Sigmoid colon (tissue), 7 donors: Measurements from ENCODE around the gene PRG2. TPM values are rescaled to one million over a fixed set of nuclear protein-coding genes. Genes with fewer than 3 reads are reported as not detected.

Source experiments
- DNase-seq: peaks from one replicate; pipeline ENCODE4 v3.0.0-alpha.2; 2019
- H3K27ac ChIP-seq, 4 donors: fragments of 200-600 bp; sonication (generic); one replicate each; pipeline ENCODE4 v1.5.1; 2016 to 2019; ENCODE audit warnings: mild to moderate bottlenecking in 1 of 4
- H3K27me3 ChIP-seq, 3 donors: fragments of 200-600 bp; sonication (generic); one replicate each; pipeline ENCODE4 v1.5.1; 2019; ENCODE audit warnings: mild to moderate bottlenecking in 1 of 3
- H3K36me3 ChIP-seq, 4 donors: fragments of 200-600 bp; sonication (generic); one replicate each; pipeline ENCODE4 v1.5.1; 2016 to 2019
- H3K4me1 ChIP-seq, 4 donors: fragments of 200-600 bp; sonication (generic); one replicate each; pipeline ENCODE4 v1.5.1; 2017 to 2019
- H3K4me3 ChIP-seq, 4 donors: fragments of 200-600 bp; sonication (generic); one replicate each; pipeline ENCODE4 v1.5.1; 2017 to 2019; ENCODE audit warnings: mild to moderate bottlenecking in 2 of 4, moderate library complexity in 1 of 4
- H3K9me3 ChIP-seq, 4 donors: fragments of 200-600 bp in 3 of 4; sonication (generic) in 3 of 4; one replicate each; pipeline versions ENCODE4 v1.5.1 to v1.6.1; 2013 to 2019
- EP300 ChIP-seq, 4 donors: sonication (generic); formaldehyde crosslinking; IDR thresholded peaks; one replicate each; pipeline ENCODE4 v1.6.1; 2017; ENCODE audit warnings: antibody characterized with exemption in 4 of 4
- POLR2A ChIP-seq, 2 donors: fragments of 450-650 bp; IDR thresholded peaks; one replicate each; pipeline ENCODE4 v1.6.1; 2016; ENCODE audit warnings: antibody characterized with exemption in 2 of 2, mild to moderate bottlenecking in 2 of 2, moderate library complexity in 2 of 2
- POLR2AphosphoS5 ChIP-seq, 4 donors: sonication (generic); formaldehyde crosslinking; IDR thresholded peaks; one replicate each; pipeline ENCODE4 v1.6.1; 2017; ENCODE audit warnings: antibody characterized with exemption in 4 of 4
- WGBS, 2 donors: extraction: QIAGEN DNeasy Blood & Tissue Kit; methylation state at CpG; one replicate each; pipeline ENCODE4 v1.1.7; 2013; 5-methylcytosine and 5-hydroxymethylcytosine counted together
- intact Hi-C: fragments of 100-400 bp; cut with DNase I; formaldehyde crosslinking; loops from one replicate; pipeline ENCODE4 v1.15.1; 2023
- polyA plus RNA-seq, 3 donors: library from polyadenylated mRNA; stranded (reverse); fragments of 200-250 nt; gene quantifications; one replicate each; pipeline ENCODE4 v1.2.3, GENCODE V29; 2013
- total RNA-seq, 4 donors: library from RNA; depleted of rRNA; stranded (reverse); fragments of >200 nt; gene quantifications; one replicate each; pipeline ENCODE4 v1.1.0, GENCODE V29; 2016
- TF ChIP-seq, protein P1 (sequence below), 4 experiments: fragments of 450-650 bp in 3 of 4; fragments of 200-600 bp in 1 of 4; IDR thresholded peaks; one replicate each; pipeline ENCODE4 v1.5.1; 2016 to 2019; ENCODE audit warnings: antibody characterized with exemption in 4 of 4, mild to moderate bottlenecking in 3 of 4, moderate library complexity in 2 of 4
- donor health status: healthy with polysubstance abuse.
- donor health status: Bipolar disorder and iron deficiency.
- donor health status: healthy.

Gene PRG2
- total and polyA plus RNA-seq, 7 donors: not detected

DNA sequence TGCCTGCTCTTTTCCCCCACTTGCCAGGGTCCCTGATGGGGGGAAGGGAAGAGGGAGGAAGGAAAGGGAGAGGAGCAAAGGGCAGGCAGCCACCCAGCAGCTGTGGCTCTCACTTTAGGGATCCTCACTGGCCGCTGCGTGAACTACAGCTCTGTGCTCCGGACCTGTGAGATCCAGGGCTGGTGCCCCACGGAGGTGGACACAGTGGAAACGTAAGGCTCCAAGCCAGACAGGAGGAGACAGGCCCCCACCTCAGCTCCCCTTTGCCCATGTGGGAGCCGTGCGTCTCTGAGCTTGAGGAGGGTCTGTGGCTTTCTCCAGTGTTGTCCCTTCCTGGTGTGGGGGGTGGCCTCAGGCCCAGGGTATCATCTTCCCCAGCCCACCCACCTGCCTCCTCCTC, 42.4 kb downstream of the PRG2 start:
- no peaks in the 10 kb centered on the region for H3K36me3 ChIP-seq
- no peak overlapping the region for H3K27ac ChIP-seq
- H3K9me3 ChIP-seq: no peaks in the 10 kb centered on the region
- H3K4me1 ChIP-seq: peaks cover 0 to 7% (median 5%) of the 10 kb centered on the region in 4 donors
- 87% methylated on average over 7 of the region's 7 CpGs for WGBS, 2 donors
- intact Hi-C loops: loop anchor here (5.0 kb wide), 1 partner anchor 84 kb away; no protein-coding TSS in a partner anchor
- no peaks in the 10 kb centered on the region for H3K27me3 ChIP-seq
- no peak overlapping the region for H3K4me3 ChIP-seq
- DNase-seq: no peak
- no peak for TF ChIP-seq POLR2A (IDR thresholded peaks at IDR 0.05)
- TF ChIP-seq, protein P1, sequence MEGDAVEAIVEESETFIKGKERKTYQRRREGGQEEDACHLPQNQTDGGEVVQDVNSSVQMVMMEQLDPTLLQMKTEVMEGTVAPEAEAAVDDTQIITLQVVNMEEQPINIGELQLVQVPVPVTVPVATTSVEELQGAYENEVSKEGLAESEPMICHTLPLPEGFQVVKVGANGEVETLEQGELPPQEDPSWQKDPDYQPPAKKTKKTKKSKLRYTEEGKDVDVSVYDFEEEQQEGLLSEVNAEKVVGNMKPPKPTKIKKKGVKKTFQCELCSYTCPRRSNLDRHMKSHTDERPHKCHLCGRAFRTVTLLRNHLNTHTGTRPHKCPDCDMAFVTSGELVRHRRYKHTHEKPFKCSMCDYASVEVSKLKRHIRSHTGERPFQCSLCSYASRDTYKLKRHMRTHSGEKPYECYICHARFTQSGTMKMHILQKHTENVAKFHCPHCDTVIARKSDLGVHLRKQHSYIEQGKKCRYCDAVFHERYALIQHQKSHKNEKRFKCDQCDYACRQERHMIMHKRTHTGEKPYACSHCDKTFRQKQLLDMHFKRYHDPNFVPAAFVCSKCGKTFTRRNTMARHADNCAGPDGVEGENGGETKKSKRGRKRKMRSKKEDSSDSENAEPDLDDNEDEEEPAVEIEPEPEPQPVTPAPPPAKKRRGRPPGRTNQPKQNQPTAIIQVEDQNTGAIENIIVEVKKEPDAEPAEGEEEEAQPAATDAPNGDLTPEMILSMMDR (IDR thresholded peaks at IDR 0.05): no peak
- TF ChIP-seq EP300 (IDR thresholded peaks at IDR 0.05): no peak

DNA sequence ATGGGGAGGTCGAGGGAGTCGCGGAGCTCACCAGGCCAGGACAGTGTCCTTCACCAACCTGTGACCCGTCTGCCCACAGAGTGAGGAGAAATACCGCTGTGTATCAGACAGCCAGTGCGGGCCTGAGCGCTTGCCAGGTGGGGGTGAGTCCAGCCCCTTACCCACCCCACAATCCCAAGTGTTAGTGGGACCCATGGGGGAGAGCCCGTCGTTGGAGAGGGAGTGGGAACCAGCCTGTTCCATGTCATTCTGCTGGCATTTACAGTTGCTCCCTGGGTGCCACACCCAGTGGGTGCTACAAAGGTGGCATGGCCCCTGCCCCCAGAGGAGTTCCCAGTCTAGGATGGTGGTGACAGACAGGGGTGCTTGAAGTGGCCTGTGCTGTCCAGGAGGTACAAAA, 43.1 kb downstream of the PRG2 start:
- H3K36me3 ChIP-seq: no peaks in the 10 kb centered on the region
- intact Hi-C loops: loop anchor here (5.0 kb wide), 1 partner anchor 85 kb away; no protein-coding TSS in a partner anchor
- no peaks in the 10 kb centered on the region for H3K9me3 ChIP-seq
- no peak overlapping the region for H3K27ac ChIP-seq
- DNase-seq: no peak
- TF ChIP-seq POLR2A (IDR thresholded peaks at IDR 0.05) (no peak), EP300 (IDR thresholded peaks at IDR 0.05) (no peak), POLR2AphosphoS5 (IDR thresholded peaks at IDR 0.05) (no peak)
- TF ChIP-seq, protein P1 (IDR thresholded peaks at IDR 0.05): no peak
- no peaks in the 10 kb centered on the region for H3K27me3 ChIP-seq
- H3K4me1 ChIP-seq: peaks cover 0 to 7% (median 5%) of the 10 kb centered on the region in 4 donors
- 82 to 89% methylated on average over 9 of the region's 9 CpGs for WGBS, 2 donors
- H3K4me3 ChIP-seq: no peak overlapping the region

DNA sequence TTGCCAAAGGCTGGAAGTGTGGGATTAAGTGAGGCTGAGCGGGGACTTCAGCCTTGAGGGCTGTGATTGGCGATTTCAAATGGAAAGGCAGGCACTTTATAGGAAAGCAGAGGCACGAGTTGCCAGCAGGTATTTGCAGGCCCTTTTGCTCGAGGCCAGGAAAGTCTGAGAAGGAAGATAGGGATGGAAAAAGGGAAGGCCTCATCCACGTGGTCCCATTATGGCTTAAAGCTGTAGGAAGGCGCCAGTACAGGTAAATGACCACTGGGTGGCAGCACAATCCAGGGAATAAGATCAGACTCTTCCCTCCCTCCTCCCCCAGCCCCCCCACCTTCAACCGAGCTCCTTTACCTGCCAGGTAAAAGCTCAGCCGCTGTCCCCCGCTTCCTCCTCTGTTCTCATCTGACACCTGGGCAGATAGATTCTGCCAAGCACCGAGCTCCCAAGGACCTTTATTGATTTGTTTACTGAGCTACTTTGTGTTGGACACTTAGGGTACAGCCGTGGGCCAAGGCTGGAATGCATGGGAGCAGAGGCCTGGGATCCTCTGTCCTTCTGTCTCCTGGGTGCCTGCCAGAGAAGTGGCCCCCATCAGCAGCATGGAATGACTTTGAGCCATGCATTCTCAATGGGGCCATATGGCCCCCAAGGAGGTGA, 44.8 kb downstream of the PRG2 start:
- 16 to 24% methylated on average over 11 of the region's 11 CpGs for WGBS, 2 donors
- TF ChIP-seq POLR2A (IDR thresholded peaks at IDR 0.05) (no peak), EP300 (IDR thresholded peaks at IDR 0.05) (no peak), POLR2AphosphoS5 (IDR thresholded peaks at IDR 0.05) (no peak)
- TF ChIP-seq, protein P1 (IDR thresholded peaks at IDR 0.05): peak in 3 of 4 experiments; percentile 31 to 84 (median 46)
- DNase-seq: peak; percentile 80
- H3K36me3 ChIP-seq: no peaks in the 10 kb centered on the region
- H3K9me3 ChIP-seq: no peaks in the 10 kb centered on the region
- peaks cover 0 to 4% (median 0%) of the 10 kb centered on the region in 3 donors for H3K27me3 ChIP-seq
- no peak overlapping the region for H3K4me3 ChIP-seq
- intact Hi-C loops: loop anchor here (2.0 to 5.0 kb wide), 2 partner anchors 87 to 181 kb away; no protein-coding TSS in a partner anchor
- H3K4me1 ChIP-seq: peaks cover 0 to 7% (median 5%) of the 10 kb centered on the region in 4 donors
- H3K27ac ChIP-seq: no peak overlapping the region

DNA sequence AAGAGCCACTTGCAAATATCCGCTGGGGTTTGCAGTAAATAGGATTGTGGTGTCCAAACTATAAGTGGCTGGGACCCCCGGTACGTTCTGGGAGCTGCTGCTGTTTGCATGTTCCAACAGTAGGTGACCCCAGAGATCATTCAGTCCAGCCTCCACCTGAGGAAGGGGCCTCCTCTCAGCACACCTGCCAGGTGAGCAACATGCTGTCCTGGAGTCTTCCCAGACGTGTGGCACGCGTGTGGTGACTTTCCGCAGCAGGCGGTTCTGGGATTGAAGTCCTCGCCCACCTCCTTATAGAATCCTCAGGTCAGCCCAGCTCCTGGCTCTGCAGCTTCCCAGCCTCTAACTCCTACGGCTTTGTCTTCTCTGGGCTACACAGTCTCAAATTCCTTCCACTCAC, 45.6 kb downstream of the PRG2 start:
- H3K9me3 ChIP-seq: no peaks in the 10 kb centered on the region
- H3K27ac ChIP-seq: no peak overlapping the region
- intact Hi-C loops: loop anchor here (2.0 to 5.0 kb wide), 2 partner anchors 87 to 182 kb away; no protein-coding TSS in a partner anchor
- no peaks in the 10 kb centered on the region for H3K36me3 ChIP-seq
- 93 to 96% methylated on average over 10 of the region's 10 CpGs for WGBS, 2 donors
- no peak overlapping the region for H3K4me3 ChIP-seq
- H3K4me1 ChIP-seq: peaks cover 0 to 4% (median 3%) of the 10 kb centered on the region in 4 donors
- no peak for DNase-seq
- H3K27me3 ChIP-seq: peaks cover 0 to 4% (median 0%) of the 10 kb centered on the region in 3 donors
- TF ChIP-seq POLR2AphosphoS5 (IDR thresholded peaks at IDR 0.05) (no peak), POLR2A (IDR thresholded peaks at IDR 0.05) (no peak), EP300 (IDR thresholded peaks at IDR 0.05) (no peak)
- TF ChIP-seq, protein P1 (IDR thresholded peaks at IDR 0.05): no peak
